Astrocyte of the cerebellum (primary cell): ENCODE data around the gene FAM210B.

Source experiments
- DNase-seq: peaks from one replicate; pipeline ENCODE4 v3.0.0-alpha.2; 2011; ENCODE audit warnings: low read depth
- H3K4me3 ChIP-seq: 2 replicates; pipeline ENCODE4 v1.5.1; 2011; ENCODE audit warnings: mild to moderate bottlenecking, low read depth, low read length, moderate library complexity
- in situ Hi-C: cut with HindIII; loops from 2 replicates; pipeline ENCODE4 v1.10.0; 2017; ENCODE audit warnings: low sequenced_read_pairs
- TF ChIP-seq, protein P1 (sequence below): IDR thresholded peaks from 2 replicates; pipeline ENCODE4 v1.5.1; 2012; ENCODE audit warnings: low read length, low read depth, moderate library complexity, mild to moderate bottlenecking; ENCODE audit errors: missing control alignments

Gene FAM210B

DNA sequence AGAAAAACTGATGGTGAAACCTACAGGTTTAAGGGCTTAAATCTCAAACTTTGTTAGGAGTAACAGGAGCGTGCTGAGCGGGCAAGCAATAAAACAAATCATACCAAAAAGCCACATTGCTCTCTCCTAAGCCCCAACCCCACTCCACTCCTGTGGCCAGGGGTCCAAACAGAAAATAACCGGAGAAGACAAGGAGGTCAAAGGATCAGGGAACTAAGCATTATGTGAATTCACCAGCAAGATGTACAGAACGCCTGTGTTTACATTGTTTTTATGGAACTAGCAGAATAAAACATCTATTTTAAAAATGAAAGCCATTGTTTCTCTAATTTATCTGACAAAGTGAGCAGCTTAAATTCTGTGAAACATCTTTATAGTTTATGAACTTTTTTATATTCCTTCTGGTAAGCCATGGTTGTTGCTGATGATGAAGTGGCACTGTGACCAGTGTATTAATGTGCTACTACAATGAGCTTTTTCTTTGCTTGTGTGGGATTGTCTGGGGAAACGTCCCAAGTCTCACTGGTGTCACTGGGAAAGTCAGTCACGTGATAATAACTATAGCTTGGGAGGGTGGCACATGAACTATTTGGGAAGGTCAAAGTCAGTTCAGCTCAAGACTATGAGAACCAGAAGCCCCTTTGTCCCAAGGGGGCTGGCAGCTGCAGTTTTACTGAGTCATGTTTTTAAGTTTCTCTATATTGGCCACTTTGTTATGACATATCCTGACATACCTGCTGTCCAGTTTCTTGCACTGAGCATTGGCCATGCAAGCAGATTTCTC lies 9.8 kb downstream of the FAM210B start:
- in situ Hi-C loops, result no loop called here
- TF ChIP-seq, protein P1, sequence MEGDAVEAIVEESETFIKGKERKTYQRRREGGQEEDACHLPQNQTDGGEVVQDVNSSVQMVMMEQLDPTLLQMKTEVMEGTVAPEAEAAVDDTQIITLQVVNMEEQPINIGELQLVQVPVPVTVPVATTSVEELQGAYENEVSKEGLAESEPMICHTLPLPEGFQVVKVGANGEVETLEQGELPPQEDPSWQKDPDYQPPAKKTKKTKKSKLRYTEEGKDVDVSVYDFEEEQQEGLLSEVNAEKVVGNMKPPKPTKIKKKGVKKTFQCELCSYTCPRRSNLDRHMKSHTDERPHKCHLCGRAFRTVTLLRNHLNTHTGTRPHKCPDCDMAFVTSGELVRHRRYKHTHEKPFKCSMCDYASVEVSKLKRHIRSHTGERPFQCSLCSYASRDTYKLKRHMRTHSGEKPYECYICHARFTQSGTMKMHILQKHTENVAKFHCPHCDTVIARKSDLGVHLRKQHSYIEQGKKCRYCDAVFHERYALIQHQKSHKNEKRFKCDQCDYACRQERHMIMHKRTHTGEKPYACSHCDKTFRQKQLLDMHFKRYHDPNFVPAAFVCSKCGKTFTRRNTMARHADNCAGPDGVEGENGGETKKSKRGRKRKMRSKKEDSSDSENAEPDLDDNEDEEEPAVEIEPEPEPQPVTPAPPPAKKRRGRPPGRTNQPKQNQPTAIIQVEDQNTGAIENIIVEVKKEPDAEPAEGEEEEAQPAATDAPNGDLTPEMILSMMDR, result no peak
- no peak for DNase-seq
- no peak overlapping the region for H3K4me3 ChIP-seq

- TF ChIP-seq, protein P1, result no peak
- in situ Hi-C loops, result no loop called here
- no peak for DNase-seq
- no peak overlapping the region for H3K4me3 ChIP-seq
Observed at GRCh38 chr20:56369179-56369578, 10.4 kb downstream of the FAM210B start.

DNA sequence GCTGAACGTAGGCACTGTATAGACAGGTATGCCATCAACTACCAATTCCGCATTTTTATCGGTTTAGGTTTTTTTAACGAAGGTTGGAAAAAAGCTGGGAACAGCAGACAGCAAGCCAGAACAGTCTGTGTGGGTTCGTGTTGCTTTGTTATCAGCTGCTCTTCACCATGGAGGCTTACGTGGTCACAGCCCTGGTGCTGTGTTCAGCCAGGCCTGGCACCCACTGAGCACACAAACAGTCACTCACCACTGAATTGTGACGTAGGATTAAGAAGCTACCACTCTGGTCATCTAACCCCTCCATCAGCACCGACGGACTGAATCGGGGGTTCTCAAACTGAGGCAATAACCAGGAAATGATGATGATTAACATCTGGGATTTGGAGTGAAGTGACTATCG lies 13.2 kb downstream of the FAM210B start:
- H3K4me3 ChIP-seq, result no peak overlapping the region
- in situ Hi-C loops, result no loop called here
- TF ChIP-seq, protein P1, result no peak
- no peak for DNase-seq

DNA sequence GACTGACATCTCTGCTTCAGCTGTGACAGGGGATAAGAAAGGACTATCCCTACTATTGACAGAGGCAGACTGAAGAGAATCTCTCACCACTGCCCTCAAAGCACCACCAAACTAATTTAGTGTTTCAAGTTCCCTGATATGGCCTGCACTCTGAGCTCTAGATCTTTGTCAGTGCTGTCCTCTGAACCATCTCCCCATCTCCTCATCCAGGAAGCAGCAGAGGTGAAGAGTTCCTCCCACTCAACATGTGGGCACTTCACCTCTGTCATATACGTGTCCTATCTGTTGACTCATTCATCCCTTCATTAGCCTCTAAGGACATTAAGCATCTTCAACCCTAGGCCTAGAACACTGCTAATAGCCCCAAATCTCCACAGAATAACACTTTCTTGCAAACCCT lies 14.1 kb downstream of the FAM210B start:
- in situ Hi-C loops, result no loop called here
- no peak for DNase-seq
- no peak overlapping the region for H3K4me3 ChIP-seq
- TF ChIP-seq, protein P1, result no peak

DNA sequence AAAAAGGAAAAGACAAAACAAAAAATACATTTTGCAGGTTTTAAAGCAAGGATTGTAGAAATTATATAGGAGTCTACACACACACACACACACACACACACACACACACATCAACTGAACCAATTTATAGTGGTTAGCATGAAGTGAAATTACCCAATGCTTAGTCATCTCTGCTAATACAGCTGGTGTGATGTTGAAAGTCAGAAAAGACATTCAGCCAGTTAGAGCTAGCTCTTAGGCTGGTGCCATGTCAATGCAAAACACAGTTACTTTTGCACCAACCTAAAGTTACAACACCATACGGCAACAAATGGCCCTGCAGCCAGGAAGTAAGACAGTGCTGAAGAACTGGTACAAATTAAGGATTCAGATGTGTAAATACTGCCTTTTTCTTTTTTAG lies 15.2 kb downstream of the FAM210B start:
- in situ Hi-C loops, result no loop called here
- TF ChIP-seq, protein P1, result no peak
- peak; percentile 70 for DNase-seq
- H3K4me3 ChIP-seq, result no peak overlapping the region

- TF ChIP-seq, protein P1, result no peak
- no peak overlapping the region for H3K4me3 ChIP-seq
- DNase-seq, result no peak
- in situ Hi-C loops, result no loop called here
Observed at GRCh38 chr20:56376331-56376730, 17.6 kb downstream of the FAM210B start.
